ENCODE measurements around the gene CRYBA2.

CRYBA2 gene

GRCh38 chr2:218993345-218994315 is at the start of gene CRYBA2:
CRYBA2 (minus strand) TSS chr2:218993422; CDS start chr2:218993176, 246 bp downstream.
- no peak for DNase-seq (ENCODE audit: low spot score)

GRCh38 chr2:219042750-219043149 is 49.5 kb upstream of the CRYBA2 start:
- no peak for DNase-seq (ENCODE audit: low spot score)

GRCh38 chr2:219042157-219042556 is 48.9 kb upstream of the CRYBA2 start:
- DNase-seq (ENCODE audit: low spot score) = no peak

GRCh38 chr2:219041252-219041651 is 48.0 kb upstream of the CRYBA2 start, which contains the start of gene CFAP65:
CFAP65 (minus strand) TSS chr2:219041516; CDS start chr2:219039048, 2,468 bp downstream.
- peak; percentile 21 for DNase-seq (ENCODE audit: low spot score)

- no peak for DNase-seq (ENCODE audit: low spot score)
These were observed 45.4 kb upstream of the CRYBA2 start for GRCh38 chr2:219038600-219038999.

- no peak for DNase-seq (ENCODE audit: low spot score)
These were observed 44.7 kb upstream of the CRYBA2 start for GRCh38 chr2:219037783-219038499.

- DNase-seq (ENCODE audit: low spot score) = no peak
These were observed 42.7 kb upstream of the CRYBA2 start for GRCh38 chr2:219035942-219036341.

- DNase-seq (ENCODE audit: low spot score) = no peak
These were observed 41.6 kb upstream of the CRYBA2 start for GRCh38 chr2:219034823-219035222.

GRCh38 chr2:219032051-219032745 is 39.0 kb upstream of the CRYBA2 start:
- no peak for DNase-seq (ENCODE audit: low spot score)

- no peak for DNase-seq (ENCODE audit: low spot score)
These were observed 38.0 kb upstream of the CRYBA2 start for GRCh38 chr2:219031005-219031738.

GRCh38 chr2:219030177-219030940 is 37.1 kb upstream of the CRYBA2 start:
- DNase-seq (ENCODE audit: low spot score) = no peak

- peak; percentile 74 for DNase-seq (ENCODE audit: low spot score)
These were observed 36.6 kb upstream of the CRYBA2 start for GRCh38 chr2:219029829-219030165.

- no peak for DNase-seq (ENCODE audit: low spot score)
These were observed 36.0 kb upstream of the CRYBA2 start for GRCh38 chr2:219028996-219029828.

- DNase-seq (ENCODE audit: low spot score) = no peak
These were observed 34.9 kb upstream of the CRYBA2 start for GRCh38 chr2:219028141-219028540.

- DNase-seq (ENCODE audit: low spot score) = no peak
These were observed 34.4 kb upstream of the CRYBA2 start for GRCh38 chr2:219027511-219028055.

GRCh38 chr2:219026946-219027345 is 33.7 kb upstream of the CRYBA2 start:
- no peak for DNase-seq (ENCODE audit: low spot score)

GRCh38 chr2:219025637-219026585 is 32.7 kb upstream of the CRYBA2 start:
- DNase-seq (ENCODE audit: low spot score) = no peak

- no peak for DNase-seq (ENCODE audit: low spot score)
These were observed 30.8 kb upstream of the CRYBA2 start for GRCh38 chr2:219024059-219024458.

All from activated CD4-positive, alpha-beta T cell treated with anti-CD3 and anti-CD28 coated beads, Interleukin-2, Interleukin-4, amounts not matched to agents 100 ng/mL and 50 ng/mL, durations not matched to agents 16 hours and 8 hours (primary cell).